ENCODE results near the gene UXS1.

Gene UXS1

DNA sequence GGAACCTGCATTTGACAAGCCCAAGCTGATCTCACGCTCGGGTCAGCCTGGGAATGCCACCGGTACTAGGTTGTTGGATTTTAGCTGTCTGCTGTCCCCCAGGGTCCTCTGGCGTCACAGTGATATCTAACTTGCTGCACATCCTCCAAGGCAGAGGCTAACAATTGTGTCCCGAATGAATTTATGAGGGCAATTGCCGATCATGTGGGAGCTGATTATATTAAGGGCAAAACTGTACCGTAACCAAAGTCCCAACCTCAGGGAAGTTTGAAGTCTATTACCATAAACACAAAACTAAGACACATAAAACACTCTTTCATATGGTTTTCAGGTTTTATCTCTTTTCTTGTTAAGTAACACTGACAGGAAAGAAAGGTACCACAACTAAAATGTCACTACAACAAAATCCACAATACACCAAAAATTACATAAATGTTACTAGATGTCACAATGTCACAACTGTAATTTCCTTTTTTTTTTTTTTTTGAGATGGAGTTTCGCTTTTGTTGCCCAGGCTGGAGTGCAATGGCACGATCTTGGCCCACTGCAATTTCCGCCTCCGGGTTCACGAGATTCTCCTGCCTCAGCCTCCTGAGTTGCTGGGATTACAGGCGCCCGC, 6.7 kb downstream of the UXS1 start:
- DNase-seq: no peak

DNA sequence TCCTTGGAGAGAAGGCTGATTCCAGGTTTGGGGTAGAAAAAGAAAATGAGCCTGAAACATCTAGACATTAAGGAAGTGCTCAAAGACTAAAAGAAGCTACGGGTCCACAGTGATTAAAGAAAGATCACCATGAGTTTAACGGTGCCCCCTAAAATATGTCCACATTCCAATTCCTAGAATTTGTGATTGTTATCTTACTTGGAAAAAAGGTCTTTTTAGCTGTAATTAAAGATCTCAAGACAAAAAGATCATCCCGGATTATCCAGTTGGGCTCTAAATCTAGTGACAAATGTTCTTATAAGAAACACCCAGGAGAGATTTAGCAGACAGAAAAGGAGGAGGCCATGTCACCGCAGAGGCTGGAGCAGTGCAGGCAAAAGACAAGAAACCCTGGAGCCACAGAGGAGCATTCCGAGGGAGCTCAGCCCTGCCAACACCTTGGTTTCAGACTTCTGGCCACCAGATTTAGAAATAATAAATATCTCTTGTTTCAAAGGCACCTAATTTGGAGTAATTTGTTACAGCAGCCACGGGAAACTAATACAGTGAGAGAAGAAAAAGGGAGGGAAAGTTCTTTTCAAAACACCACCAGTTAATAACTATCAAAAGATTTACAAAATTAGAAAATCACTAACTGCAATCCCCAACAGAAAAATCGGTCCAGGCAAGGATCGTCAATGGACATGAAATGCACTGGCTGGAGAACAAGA, 8.5 kb downstream of the UXS1 start:
- no peak for DNase-seq

DNA sequence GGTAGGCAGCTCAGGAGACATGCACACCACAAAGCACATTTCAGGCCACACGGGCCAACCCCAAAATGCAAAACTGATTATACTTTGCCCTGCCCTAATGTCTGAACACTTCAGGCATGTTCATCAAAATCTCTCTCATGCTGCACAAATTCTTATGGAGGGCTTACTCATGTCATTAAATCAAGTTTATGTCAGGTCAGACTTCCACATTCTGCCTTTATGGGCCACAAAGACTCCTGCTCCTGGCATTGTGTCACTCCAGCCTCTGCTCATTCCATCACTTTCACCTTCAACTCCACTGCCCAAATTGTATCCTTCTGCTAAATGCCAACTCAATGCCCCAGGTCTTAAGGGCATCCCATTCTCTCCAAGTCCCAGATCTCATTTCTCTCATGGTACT, 9.2 kb downstream of the UXS1 start:
- DNase-seq: no peak

DNA sequence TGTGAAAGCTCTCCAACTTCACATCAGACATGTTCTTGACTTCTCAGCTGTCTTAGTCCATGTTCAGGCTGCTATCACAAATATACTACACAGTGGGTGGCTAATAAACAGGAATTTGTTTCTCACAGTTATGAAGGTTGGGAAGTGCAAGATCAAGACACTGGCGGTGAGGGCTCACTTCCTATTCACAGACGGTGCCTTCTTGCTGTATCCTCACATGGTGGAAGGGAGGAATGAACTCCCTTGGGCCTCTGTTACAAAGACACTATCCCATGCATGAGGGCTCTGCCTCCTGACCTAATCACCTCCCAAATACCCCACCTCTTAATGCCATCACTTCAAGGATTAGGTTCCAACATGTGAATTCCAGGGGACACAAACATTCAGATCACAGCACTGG, 9.7 kb downstream of the UXS1 start:
- no peak for DNase-seq

DNA sequence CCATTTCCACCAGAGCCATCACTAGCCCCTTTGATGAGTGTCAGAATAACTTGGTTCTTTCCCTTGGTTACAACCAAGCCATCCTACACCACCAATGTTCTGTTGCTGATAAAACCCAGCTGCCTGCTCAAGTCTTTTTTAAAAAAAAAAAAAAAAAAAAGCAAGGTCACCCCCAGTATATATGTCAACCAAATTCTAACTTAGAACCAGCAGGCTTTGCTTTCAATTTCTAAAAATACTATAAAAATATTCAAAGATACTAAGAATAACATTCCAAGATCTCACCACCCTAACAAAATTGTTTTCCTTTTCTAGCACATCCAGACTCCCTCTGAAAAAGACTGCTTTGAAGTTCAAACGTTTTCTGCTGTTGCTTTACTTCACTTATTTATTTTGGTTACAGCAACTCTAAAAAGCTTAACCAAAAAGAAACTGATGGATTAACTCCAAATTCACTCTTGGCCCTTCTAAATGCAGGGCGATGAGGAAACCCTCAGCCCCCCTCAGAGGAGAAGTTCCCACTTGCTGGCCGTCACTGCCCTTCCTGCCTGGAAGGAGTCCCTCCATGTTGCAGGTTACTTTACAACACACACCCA, 10.9 kb downstream of the UXS1 start:
- DNase-seq: no peak

DNA sequence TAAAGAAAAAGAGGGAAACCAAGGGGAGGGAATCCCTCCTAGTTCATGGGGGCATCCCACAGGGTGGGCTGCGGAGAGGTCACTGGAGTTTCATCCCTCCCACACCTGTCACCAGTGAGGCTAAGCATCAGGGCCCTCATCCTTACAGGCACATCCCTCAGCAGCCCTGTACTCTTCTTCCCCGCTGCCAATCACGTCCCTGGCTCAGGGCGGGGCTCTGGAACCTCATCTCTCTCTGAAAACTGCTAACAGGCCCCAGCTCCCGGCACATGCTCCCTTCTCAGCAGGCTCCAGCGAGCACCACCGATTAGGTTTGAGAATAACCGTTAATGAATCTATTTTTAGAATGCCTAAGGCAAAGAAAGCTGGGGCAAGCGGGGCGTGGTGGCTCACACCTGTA, 13.0 kb downstream of the UXS1 start:
- no peak for DNase-seq

DNA sequence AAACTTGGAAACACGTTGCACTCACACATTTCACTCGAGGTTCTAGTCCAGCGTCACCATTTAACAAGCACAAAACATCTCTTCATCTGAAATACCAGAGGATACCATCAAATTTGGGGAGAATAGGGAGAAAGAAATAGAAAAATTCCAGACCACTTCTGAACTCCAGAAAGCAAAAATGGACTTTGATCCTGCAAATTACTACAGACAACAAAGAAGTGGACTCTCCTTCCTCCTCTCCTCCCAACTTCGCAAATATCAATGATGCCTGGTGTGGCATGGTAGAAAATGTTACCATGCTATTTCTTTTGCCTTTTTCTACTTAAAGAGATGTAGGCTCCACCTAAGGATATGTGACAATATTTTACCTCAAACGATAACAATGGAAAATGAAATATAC, 13.5 kb downstream of the UXS1 start:
- no peak for DNase-seq

DNA sequence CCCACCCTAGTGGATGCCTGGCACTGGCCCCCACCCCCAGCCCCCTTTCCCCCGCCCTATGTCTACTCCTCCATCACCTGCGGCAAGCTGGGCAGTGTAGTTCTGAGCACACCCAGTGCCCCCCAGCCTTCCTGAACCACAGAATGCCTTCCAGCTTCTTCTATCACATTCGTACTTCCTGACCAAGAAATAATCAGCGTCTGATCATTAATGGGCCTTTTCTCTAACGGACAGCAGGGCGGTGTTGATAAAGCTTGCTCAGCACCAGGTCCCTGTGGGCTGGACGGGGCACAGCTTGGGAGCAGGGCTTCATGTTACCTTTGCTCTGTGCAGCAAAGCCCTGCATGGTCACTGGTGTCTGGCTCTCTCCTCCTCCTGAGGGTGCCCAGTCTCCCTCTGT, 15.4 kb downstream of the UXS1 start:
- DNase-seq: no peak

DNA sequence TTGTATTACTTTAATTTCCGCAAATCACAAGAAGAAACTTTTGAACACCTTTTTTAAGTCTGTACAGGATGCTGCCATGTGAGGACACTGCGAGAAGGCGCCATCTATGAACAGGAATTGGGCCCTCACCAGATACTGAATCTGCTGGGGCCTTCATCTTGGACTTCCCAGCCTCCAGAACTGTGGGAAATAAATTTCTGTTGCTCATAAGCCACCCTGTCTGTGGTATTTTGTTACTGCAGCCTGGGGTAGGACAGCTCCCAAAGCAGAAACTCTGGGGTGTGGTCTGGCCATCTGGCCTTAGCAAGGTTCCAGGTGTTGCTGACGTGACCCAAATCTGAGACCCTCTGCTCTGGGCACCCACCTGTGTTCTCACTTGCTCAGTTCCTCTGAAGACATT, 16.5 kb downstream of the UXS1 start:
- DNase-seq: no peak

DNA sequence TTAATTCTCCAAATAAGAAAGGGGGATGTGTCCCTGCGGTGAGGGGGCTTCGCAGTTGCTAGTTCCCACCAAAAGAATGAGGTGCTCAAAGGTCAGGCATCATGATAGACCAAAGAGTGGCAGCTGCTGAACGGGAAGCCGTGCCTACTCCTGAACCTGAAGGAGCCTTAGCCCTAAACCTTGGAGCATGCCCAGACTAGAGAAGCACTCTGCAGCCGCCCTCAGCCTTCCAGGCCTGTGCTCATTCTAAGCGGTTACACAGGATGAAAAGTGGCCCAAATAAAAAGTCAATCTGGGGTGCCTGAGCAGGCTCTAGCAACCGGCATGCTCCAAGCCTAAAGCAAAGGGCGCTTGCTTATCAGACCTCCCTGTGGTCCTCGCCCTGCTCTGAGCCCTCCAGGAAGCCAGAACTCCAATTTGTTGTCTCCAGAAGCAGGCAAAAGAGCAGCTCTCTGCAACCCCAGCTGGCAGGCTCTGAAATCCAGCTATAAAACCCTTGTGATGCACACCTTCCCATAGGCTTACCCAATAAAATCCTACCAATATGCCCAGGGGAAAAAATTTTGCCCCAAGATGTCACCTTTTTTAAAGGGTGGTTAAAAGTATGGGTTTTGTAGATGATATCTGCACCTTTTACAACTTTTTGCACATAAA, 17.5 kb downstream of the UXS1 start:
- no peak for DNase-seq

DNA sequence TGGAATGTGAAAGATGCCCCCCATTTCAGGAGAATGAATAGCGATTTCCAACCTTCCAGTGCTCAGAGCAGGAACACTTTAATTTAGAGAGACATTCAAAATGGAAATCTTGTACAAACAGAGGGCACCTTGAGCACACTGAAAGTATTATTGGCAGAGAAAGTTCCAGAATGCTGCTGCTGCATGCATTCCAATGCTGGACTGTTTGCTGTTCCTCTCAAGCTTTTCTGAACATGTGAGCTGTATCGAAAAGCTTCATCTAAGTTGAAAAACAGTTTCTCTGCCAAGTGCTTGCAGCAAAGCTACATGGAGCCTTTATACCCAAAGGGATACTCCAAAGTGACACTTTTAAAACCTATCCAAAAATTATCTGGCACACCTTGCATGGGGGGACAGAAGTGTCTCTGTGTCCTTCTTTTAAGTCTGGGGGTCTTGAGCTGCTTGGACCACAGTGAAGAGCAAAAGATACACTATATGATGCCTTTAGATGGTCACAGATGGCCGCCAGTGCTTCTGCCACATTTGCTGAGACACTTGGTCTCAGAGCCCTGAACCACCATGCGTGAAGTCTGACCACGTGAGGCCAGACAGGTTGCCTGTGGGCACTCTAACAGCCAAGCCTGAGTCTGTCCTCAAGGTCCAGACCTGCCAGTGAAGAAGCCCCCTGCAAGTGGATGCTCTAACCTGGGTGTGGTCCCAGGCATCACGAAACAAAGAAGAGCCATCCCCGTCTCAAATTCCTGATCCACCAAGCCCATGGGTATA, 18.8 kb downstream of the UXS1 start:
- no peak for DNase-seq

DNA sequence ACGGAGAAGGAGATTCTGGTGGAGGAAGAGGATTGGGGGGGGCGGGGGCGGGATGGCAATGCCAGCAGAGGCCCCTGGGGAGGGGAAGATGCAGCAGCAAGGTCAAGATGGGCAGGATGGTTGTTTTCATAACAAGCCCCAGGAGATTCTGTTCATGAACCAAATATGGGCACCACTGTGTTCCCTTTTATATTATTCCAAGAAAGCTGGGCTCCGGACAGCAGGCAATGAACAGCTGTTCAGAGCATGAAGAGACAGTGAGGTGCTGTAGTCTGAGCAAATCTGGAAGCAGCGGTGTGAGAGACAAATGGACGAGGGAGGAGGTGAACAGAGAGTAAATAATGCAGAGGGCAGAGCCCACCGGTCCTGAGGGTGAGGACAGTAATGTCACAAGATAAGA, 20.0 kb downstream of the UXS1 start:
- no peak for DNase-seq

DNA sequence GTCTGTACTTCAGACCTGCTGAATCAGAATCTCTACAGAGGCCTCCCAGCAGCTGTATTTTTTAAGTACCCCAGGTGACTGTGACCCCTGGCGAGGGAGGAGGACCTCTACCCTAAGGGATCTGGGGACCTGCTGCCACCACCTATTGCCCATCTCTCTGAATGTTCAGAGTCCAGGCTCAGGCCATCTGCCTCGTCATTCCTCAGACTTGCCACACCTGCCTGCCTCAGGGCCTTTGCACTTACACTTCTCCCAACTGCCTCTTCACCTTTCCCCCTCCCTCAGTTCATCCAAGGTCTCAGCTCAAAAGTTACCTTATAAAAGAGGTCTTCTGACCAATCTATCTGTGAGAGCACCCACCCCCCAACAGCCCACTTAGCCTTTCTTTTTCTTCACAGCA, 21.5 kb downstream of the UXS1 start:
- DNase-seq: no peak

DNA sequence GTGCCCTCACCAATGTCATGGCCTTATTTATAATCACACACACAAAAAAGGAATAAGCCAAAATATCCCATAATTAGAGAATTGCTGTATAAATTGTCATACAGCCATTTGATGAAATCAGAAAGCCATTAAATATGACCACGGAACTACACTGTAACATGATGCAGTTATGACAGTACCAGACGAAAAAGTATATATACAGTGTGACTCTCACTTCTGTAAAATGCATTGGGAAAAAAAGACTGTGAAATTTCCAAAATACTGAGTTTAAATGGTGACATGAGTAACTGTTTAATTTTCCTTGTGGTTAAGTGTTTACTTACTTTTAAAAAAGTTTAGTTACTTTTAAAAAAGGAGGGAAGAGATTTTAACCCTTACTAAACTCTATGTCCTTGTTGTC, 25.4 kb downstream of the UXS1 start:
- DNase-seq: no peak

DNA sequence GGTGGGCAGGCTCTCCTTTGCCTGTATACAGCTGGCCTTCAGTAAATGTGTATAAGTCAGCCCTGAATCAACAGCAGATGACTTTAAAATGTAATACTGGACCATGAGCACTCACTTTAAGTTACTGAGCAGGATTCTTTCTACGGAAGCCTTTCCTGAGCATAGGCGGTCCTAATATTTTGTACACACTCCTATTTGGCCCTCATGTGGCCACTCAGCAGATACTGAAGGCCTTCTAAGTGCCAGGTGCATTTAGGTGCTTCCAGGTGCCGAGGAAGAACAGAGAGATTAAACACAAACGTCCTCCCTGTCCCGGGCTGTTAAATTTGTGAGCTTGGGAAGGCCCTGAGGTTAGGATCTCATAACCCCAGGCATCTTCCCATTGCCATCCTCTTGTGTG, 27.0 kb downstream of the UXS1 start:
- DNase-seq: no peak

DNA sequence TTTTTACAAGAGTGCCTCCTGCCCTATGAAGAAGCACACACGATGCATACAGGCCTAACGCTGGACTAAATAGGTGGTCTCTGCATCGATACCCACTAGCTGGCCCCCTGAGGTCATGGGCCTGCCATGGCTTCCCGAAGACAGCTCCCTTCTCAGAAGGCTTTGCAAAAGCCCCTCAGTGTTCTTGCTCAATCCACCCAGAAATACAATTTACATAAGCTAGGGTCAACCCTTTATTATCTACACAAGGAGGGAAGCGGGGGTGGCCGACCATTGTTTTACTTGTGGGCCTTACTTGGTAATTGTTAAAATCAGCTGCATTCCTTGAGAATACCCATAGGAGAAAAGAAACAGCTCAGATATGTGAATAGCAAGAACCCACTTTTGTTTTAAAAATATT, 28.5 kb downstream of the UXS1 start:
- no peak for DNase-seq

DNA sequence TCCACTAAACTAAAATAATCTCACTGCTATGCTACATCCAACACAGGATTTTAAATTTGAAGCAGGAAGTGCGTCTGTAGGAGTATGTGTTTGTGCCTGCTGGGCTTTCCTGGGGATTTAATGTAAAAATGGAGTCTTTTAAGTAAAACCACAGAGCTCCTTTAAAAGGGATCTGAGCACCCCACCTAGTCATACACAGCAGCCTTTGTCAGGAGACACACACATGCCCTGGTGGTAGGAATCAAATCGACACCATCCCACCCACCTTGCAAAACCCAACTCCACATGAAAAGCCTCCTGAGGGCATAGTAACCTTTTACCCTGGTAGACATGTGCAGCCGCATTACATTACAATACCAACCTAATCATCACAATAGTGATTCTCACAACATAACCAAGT, 29.1 kb downstream of the UXS1 start:
- DNase-seq: no peak

DNA sequence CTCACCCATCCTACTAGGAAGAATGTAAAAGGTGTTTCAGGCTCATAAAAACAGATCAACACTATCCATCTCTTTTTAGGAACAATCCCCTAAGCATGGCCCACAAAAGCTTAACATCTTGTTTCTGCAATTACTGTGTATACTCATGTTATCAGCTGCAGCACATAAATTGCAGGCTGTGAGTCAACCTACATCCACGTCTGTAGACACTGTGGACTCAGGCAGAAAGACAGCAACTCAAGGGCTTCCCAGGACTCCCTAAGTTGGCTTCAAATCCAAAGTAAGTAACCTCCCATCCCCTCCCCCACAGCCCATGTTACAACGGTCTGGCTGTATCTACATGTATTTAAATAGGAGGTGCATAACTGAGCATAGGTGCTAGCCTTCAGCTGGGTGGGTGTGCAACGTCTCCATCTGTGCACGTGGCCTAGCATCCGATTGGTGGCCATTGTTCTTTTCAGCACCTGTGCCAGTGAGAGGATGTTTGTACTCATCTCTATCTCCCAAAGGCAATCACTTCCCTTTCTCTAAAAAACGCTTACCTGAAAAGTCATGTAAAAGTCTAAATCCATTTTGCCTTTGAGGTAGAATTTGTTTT, 30.1 kb downstream of the UXS1 start:
- DNase-seq: no peak

DNA sequence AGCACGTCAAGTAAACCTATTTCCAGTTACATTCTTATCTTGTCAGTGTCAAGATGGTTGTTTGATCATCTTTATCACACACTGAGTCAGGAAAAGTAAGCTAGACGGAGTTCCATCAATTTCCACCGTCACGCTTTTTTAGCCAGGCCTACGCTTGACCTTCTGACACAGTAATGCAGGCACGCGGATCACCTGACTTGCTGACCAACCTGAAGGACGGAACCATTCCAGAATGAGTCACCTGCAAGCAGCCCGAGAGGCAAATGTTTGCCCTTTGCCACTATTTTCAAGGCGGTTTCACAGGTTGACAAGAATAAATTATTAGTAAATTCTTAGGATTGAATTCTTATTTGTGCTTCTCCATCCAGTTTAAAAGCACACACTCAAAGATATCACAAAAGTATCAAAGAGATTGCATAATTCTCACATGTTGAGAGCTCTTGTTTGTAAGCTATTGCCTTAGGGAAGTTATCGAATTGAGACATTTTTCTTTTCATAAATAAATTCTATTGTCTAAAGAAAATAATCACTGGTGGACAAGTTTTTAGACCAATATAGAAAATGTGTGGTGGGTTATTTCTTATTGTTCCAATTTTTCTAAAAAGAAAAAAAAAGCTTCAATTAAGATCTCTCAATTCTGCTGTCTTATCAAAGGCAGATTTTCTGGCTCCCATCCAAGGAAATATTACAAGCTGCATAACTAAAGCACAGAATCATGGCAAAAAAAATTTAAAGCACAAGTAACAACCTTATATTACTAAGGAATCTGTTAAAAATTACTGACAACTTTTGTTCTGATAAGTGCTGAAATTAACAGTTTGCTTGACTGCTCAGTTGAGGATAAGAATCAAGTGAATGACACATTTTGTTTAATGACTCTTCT, 31.9 kb downstream of the UXS1 start:
- no peak for DNase-seq

DNA sequence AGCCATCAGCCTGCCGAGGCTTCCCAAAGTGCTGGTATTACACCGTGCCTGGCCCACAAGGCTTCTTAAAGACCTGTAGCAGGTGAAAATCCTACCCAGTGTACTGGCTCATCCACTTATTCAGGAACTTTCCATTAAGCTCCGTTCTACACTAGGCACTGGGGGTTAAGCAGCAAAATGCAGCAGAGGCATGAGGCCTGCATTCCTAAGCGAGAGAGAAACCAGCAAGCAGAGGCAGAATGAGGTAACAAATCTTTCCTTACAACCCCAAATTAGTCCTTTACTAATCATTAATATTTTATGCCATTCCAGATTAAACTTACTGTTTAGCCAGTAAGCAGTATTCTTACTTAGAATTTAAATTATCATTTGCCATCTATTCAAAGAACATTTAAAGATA, 32.8 kb downstream of the UXS1 start:
- no peak for DNase-seq

DNA sequence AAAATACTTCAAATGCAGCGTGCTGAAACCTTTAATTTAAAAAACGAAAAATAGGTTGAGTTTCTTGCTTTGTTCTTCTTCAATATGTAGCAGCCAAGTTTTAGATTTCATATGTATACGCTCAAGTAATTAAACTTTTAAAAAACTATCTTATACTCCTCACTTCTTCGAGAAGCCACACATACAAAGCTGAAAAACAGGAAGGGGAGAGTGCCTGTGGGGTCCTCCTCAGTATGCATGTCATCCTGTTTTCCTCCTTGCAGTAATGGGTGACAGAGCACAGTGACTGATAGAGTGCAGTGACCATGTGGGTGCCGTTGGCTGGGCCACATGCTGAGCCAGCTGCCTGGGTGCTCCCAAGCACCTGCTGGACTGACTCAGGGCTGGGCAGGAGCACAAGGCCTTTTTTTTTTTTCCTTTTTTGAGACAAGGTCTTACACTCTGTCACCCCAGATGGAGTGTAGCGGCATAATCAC, 33.3 kb downstream of the UXS1 start:
- no peak for DNase-seq

Measured in NCI-H2081 treated with DMSO at 0.1 percent for 48 hours (cell line).